Suprapubic skin (tissue), 4 donors: ENCODE results near the gene DPEP2. TPM values are rescaled to one million over a fixed set of nuclear protein-coding genes. Genes with fewer than 3 reads are reported as not detected.

Source experiments
- DNase-seq, 2 donors: peaks; one replicate each; pipeline ENCODE4 v3.0.0-alpha.2; 2019; ENCODE audit warnings: low spot score in 2 of 2
- H3K27ac ChIP-seq: fragments of 200-600 bp; sonication (generic); one replicate; pipeline ENCODE4 v1.5.1; 2019
- H3K27me3 ChIP-seq: fragments of 200-600 bp; sonication (generic); one replicate; pipeline ENCODE4 v1.5.1; 2019
- H3K36me3 ChIP-seq: fragments of 200-600 bp; sonication (generic); one replicate; pipeline ENCODE4 v1.5.1; 2019
- H3K4me1 ChIP-seq: fragments of 200-600 bp; sonication (generic); one replicate; pipeline ENCODE4 v1.5.1; 2019
- H3K4me3 ChIP-seq: fragments of 200-600 bp; sonication (generic); one replicate; pipeline ENCODE4 v1.5.1; 2019; ENCODE audit warnings: mild to moderate bottlenecking
- H3K9me3 ChIP-seq: fragments of 200-600 bp; sonication (generic); one replicate; pipeline ENCODE4 v1.5.1; 2019
- EP300 ChIP-seq: sonication (generic); formaldehyde crosslinking; IDR thresholded peaks from one replicate; pipeline ENCODE4 v1.6.1; 2017; ENCODE audit warnings: antibody characterized with exemption
- POLR2A ChIP-seq, 2 donors: fragments of 450-650 bp; IDR thresholded peaks; one replicate each; pipeline ENCODE4 v1.6.1; 2017; ENCODE audit warnings: antibody characterized with exemption in 2 of 2, mild to moderate bottlenecking in 2 of 2, moderate library complexity in 2 of 2
- POLR2AphosphoS5 ChIP-seq, 3 donors: sonication (generic); formaldehyde crosslinking; IDR thresholded peaks; one replicate each; pipeline ENCODE4 v1.6.1; 2017; ENCODE audit warnings: antibody characterized with exemption in 3 of 3
- WGBS: methylation state at CpG from one replicate; pipeline ENCODE4 v1.1.5; 2018; 5-methylcytosine and 5-hydroxymethylcytosine counted together
- total RNA-seq, 4 donors: library from RNA; depleted of rRNA; stranded (reverse); fragments of >200 nt; gene quantifications; one replicate each; pipeline ENCODE4 v1.1.0, GENCODE V29; 2016
- TF ChIP-seq, protein P1 (sequence below), 2 donors: fragments of 200-600 bp in 1 of 2; fragments of 450-650 bp in 1 of 2; sonication (generic) in 1 of 2; IDR thresholded peaks; one replicate each; pipeline ENCODE4 v1.5.1; 2016 to 2019; ENCODE audit warnings: antibody characterized with exemption in 2 of 2, mild to moderate bottlenecking in 1 of 2, moderate library complexity in 1 of 2

The DPEP2 gene
- total RNA-seq, 4 donors from 2014 or later: 0.56 TPM; not detected in 3

- WGBS: 17% methylated on average over 3 of the region's 3 CpGs
- Histone ChIP-seq H3K27ac (peak overlapping the region; percentile 95), H3K36me3 (peaks cover 6% of the 10 kb centered on the region), H3K27me3 (no peaks in the 10 kb centered on the region), H3K9me3 (no peaks in the 10 kb centered on the region), H3K4me1 (peaks cover 62% of the 10 kb centered on the region), H3K4me3 (peak overlapping the region; percentile 74)
- TF ChIP-seq, protein P1, sequence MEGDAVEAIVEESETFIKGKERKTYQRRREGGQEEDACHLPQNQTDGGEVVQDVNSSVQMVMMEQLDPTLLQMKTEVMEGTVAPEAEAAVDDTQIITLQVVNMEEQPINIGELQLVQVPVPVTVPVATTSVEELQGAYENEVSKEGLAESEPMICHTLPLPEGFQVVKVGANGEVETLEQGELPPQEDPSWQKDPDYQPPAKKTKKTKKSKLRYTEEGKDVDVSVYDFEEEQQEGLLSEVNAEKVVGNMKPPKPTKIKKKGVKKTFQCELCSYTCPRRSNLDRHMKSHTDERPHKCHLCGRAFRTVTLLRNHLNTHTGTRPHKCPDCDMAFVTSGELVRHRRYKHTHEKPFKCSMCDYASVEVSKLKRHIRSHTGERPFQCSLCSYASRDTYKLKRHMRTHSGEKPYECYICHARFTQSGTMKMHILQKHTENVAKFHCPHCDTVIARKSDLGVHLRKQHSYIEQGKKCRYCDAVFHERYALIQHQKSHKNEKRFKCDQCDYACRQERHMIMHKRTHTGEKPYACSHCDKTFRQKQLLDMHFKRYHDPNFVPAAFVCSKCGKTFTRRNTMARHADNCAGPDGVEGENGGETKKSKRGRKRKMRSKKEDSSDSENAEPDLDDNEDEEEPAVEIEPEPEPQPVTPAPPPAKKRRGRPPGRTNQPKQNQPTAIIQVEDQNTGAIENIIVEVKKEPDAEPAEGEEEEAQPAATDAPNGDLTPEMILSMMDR (IDR thresholded peaks at IDR 0.05): no peak
- TF ChIP-seq EP300 (no peak), POLR2AphosphoS5 (IDR thresholded peaks at IDR 0.05) (no peak)
- DNase-seq: peak in 1 of 2 donors; percentile 62
These were observed 32.6 kb downstream of the DPEP2 start for GRCh38 chr16:67966549-67967182.

DNA sequence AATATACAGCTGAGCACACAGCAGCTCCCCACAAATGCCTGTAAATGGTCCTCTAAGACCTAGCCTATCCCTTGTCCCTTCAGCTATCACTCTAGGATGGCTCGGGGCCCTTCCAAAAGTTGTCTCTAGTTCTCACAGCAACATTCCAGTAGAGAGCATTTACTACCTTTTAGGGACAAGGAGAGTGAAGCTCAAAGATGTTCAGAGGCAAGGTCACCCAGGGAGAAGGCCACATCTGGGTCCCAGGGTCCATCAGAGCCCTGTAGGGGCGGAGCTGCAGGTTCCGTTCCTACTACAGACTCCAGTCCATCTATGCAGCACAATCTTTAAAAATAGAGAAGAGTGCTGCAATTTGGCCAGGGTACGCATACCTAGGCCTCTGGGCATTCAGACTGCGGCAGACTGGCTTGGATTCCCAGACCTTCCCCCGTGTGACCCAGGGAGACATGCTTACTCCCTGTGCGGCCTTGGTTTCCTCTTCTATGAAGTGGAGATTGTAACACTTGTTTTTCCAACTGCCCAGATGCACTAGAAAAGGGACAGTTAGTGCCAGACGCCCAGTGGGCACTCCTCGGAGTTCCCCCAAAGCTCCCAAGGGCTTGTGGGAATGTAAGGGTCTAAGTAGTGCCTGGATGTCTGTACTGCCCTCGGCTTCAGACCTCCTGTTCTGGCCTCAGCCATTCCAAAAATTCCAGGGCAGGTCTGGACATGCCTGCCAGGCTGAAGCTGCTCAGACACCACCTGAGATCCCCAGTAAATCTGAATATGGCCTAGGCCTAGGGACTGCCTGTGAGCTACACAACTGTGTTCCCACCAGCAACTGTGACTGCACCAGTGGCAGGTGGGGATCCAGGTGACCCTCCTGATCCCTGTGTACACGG lies 33.4 kb downstream of the DPEP2 start:
- H3K27ac ChIP-seq: peak overlapping the region; percentile 95
- peaks cover 70% of the 10 kb centered on the region for H3K4me1 ChIP-seq
- 43% methylated on average over 6 of the region's 11 CpGs for WGBS
- no peak for DNase-seq
- H3K9me3 ChIP-seq: no peaks in the 10 kb centered on the region
- H3K4me3 ChIP-seq: peak overlapping the region; percentile 74
- H3K36me3 ChIP-seq: peaks cover 12% of the 10 kb centered on the region
- no peaks in the 10 kb centered on the region for H3K27me3 ChIP-seq
- TF ChIP-seq, protein P1 (IDR thresholded peaks at IDR 0.05): no peak
- no peak for TF ChIP-seq EP300
- TF ChIP-seq POLR2A (IDR thresholded peaks at IDR 0.05): no peak
- TF ChIP-seq POLR2AphosphoS5 (IDR thresholded peaks at IDR 0.05): no peak

DNA sequence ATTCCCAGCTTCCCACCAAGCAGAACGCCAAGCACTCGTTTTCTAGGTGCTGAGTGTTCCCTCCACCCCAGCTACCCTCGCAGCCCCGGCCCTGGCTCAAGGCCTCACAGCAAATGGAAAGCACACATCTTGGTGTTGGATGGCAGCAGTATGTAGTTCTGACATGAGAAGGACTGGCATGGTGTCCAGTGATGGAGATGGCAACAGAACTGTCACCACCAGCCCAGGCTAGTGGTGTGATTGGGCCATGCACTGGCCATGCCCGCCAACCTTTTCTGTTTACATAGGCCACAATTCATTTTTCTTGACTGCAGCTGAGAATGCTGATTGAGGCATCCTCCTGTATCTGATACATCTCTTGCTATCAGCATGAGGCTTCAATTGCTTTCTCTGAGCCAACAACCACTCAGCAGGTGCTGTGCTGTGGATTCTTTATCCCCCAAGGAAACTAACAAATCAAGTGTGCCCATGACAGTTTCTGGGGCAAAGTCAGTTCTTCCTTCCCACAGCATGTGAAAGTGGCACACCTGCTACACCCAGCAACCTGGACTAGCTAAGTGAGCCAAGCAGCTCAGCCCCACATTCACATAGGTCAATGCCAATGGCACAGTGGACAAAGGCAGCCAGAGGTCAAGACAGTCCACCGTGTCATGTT lies 34.7 kb downstream of the DPEP2 start:
- TF ChIP-seq POLR2AphosphoS5 (IDR thresholded peaks at IDR 0.05) (no peak), EP300 (no peak), POLR2A (IDR thresholded peaks at IDR 0.05) (no peak)
- TF ChIP-seq, protein P1 (IDR thresholded peaks at IDR 0.05): no peak
- peak overlapping the region; percentile 28 for H3K27ac ChIP-seq
- peaks cover 83% of the 10 kb centered on the region for H3K4me1 ChIP-seq
- DNase-seq: no peak
- WGBS: 80% methylated on average over 6 of the region's 6 CpGs
- peaks cover 21% of the 10 kb centered on the region for H3K36me3 ChIP-seq
- no peaks in the 10 kb centered on the region for H3K27me3 ChIP-seq
- H3K4me3 ChIP-seq: no peak overlapping the region
- no peaks in the 10 kb centered on the region for H3K9me3 ChIP-seq

DNA sequence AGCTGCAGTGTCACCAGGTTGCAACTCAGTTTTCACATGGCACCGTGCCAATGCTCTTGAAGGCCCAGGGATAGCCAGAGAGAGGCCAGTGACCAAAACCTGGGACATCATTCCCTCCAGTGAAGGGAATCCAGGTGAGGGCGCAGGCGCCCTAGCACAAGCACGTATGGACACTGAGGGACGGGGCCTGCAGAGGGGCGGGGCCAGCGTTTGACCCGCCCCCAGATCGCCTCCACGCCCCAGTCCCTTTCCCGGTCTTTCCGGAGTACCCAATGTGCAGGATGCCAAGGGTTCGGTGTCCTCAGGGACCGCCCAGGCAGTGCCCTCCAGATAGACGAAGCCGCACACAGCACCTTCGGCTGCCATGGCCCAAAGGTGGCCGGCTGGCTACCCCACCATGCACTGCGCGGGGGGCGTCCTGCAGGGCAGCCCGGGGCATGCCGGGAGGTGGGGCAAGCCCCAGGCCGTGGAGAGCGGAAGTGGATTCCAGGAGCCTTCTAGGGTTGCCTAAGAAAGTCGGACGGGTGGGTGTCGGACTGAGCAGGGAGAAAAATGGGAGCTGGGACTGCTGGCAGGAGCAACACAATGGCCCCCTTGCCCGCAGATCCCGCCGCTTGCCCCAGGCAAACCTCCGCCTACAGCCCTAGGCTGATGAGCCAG lies 35.5 kb downstream of the DPEP2 start:
- Histone ChIP-seq H3K36me3 (peaks cover 29% of the 10 kb centered on the region), H3K4me1 (peaks cover 83% of the 10 kb centered on the region), H3K27ac (peak overlapping the region; percentile 28)

More for the DNA sequence above, 35.5 kb downstream of the DPEP2 start:
- no peak for TF ChIP-seq POLR2AphosphoS5 (IDR thresholded peaks at IDR 0.05)
- TF ChIP-seq POLR2A (IDR thresholded peaks at IDR 0.05): no peak
- TF ChIP-seq, protein P1 (IDR thresholded peaks at IDR 0.05): no peak
- no peak for TF ChIP-seq EP300
- peak in 1 of 2 donors; percentile 65 for DNase-seq
- Histone ChIP-seq H3K4me3 (no peak overlapping the region), H3K9me3 (no peaks in the 10 kb centered on the region), H3K27me3 (no peaks in the 10 kb centered on the region)
- 51% methylated on average over 20 of the region's 32 CpGs for WGBS
